ENCODE data around the gene TOM1L2.
A peak's percentile ranks its signal among the peaks of the same experiment; 100 is the strongest.
"Not testable (repeated sequence)": the region's sequence is repeated elsewhere in the genome, so short reads cannot be mapped to it uniquely, and the experiment has no call there.

TOM1L2 gene

DNA sequence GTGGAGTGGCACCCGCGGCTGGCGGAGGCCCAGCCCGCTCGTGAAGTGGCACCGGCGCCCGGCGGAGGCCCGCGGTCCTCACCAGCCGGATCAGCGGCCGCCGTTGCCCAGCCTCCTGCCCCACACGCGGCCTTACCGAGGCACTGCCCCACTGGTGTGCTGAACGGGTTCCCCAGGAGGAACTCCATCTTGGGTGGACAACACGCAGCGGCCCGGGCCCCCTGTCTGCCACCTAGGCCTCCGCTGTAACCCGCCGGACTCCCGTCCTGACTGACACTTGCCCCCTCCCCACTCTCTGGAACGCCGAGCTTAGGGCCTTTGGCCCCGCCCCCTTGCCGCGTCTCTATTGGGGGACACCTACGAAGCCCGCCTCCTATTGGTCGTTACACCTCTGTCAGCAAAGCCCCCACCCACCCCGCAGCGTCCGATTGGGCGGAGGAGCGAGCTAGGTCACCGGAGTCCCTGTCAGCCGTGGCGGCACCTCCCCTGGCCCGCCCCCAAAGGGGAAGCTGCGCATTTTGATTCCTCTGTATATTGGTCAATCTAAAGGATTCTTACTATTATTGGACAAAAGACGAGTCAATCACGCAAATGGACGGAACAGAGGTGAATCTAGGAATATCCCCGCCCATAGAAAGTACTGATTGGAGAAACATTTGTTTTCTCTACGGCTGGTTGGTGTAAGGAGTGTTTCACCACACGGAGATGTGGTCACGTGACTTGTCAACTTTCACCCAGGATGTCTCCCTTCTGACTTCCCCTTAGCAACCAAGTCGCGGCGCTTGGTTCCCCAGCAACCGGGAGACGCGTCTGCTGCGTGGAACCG, at the start of gene TOM1L2, which contains the start of gene DRC3:
Gene TOM1L2 (minus strand): TSS at position 275 of the 826 bp plus-strand sequence. CDS start 87 bp downstream, at position 188.
Gene DRC3 (plus strand): TSS at position 737 of the 826 bp plus-strand sequence. CDS start 4,737 bp downstream, outside the sequence.
- peak; percentile 99 for DNase-seq

DNA sequence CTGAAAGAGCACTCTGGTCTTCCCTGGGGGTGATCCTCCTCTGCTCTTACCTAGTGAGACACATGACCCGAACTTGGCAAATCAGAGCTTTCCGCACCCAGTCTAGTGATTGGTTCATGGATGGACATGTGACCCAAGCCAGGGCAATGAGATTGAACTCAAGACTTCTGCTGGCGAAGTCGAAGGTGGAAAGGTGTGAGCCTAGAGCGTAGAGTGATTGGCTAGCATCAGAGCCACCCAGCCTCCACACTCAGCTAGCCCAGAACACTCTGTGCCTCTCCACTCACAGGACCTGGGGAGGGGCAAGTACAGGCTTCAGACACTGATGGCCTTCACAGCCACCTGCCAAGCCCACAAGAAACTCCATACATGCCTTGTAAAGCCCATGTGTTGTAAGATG, 49.2 kb upstream of the TOM1L2 start:
- no peak for DNase-seq

DNA sequence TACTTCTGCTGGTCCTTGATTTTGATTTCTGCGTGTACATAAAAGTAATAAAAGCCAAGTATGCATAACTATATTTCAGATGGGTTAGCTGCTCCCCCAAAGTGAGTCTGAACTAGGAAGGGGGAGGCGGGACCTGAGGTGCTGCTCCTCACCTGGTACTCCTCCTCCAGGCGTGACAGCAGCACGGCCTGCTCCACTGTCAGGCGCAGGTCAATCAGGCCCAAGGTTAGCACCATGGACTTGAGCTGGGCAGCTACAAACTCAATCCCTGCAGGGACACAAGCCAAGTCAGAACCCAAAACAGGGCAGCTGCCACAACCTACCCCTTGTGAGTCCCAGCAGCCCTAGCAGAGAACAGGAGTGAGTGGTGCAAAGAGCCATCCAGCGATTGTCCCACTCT, 48.8 kb upstream of the TOM1L2 start:
- DNase-seq = no peak

DNA sequence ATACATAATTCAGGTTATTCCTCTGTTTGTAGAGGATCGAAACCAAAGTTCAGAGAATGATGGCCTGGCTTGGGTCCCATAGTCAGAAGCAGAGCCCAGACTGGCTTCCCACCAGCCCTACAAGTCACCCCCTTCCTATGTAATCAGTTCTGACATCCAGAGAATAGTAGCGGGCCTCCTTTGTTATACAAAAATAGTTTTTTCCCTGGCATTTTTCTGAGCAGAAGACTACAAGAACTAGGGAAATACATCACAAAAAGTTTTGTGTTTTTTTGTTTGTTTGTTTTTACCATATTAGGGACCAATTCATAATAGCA, 47.6 kb upstream of the TOM1L2 start:
- no peak for DNase-seq

DNA sequence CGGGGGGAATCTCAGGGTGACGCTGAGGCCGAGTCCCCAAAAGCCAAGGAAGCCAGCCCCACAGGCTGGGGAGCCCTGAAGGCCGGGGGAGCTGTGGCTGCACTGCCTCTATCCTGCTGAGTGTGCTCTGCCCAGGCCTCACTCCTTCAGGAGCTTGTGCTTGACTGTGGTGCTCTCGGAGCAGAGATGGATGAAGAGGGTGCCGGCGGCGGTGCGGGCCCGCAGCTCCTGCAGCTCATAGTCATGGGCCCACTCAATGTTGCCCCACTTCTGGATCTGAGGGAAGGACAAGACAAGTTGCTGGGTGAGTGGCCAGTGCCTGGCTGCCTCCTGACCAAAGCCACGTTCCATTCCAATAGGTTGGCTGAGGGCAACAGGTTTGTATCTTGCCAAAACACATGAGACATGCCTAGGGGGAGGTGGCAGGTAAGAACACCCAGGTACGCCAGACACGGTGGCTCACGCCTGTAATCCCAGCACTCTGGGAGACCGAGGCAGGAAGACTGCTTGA, 46.3 kb upstream of the TOM1L2 start:
- DNase-seq = no peak

DNA sequence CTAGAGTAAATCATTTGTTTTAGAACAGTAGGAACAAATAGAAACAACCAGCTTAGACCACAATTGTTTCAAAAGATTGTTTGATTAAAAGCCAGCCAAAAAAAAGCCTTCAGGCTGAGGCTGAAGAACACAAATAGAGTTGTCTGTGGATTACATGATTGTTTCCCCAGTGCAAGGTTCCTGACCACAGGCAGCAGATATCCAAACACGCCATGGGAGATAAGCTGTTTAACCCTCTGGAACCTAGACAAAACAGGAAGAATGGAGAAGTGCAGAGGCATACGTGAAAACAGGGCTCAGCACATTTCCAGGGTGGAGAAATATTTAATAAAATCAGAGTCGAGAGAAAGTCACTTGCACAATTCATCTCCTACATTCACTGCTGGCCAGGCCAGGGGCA, 45.8 kb upstream of the TOM1L2 start:
- DNase-seq = no peak

DNA sequence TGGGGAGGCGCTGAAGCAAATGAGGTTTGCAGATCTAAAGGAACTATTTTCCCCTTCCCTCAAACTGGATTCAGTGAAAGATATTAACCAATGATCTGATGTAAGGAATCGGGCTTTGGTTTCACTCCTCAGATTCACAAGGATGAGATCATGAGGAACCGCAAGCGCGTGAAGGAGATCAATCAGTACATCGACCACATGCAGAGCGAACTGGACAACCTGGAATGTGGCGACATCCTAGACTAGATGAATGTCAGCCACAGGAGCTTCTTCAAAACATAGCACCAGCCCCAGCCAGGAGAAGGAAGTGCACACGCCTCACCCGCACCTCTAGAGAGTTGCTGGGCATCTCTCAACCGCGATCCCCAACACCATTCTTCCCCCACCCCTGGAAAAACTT, 44.2 kb upstream of the TOM1L2 start:
- DNase-seq = no peak

DNA sequence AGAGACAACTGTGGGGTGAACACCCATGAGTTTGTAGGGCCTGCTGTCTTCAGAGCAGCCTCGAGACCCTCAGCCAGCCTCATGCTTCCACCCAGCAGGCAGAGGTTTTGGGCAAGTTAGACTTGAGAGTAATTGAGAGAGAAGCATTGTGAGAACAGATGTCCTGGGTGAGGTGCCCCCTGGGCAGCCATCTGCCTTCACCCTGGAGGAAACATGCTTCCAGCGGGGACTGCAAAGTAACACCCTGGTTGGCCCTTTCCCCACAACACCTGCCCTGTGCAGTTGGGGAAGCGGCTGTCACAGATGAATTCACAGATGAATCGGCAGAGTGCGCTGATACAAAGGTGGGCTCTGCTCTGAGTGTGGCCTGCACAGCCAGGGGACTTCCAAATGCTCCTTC, 43.4 kb upstream of the TOM1L2 start:
- DNase-seq = no peak

DNA sequence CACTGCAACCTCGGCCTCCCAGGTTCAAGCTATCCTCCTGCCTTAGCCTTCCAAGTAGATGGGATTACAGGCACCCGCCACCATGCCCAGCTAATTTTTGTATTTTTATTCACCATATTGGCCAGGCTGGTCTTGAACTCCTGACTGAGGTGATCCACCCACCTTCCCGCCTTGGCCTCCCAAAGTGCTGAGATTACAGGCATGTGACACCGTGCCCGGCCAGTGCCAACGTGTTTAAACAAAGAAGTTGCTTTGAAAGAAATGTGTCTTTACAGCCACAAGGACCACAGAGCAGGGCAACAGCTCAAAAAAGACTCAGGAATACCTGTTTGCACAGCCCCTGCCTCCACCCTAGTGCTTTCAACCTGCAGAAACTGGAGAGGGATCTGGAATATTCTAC, 41.8 kb upstream of the TOM1L2 start:
- DNase-seq = no peak

DNA sequence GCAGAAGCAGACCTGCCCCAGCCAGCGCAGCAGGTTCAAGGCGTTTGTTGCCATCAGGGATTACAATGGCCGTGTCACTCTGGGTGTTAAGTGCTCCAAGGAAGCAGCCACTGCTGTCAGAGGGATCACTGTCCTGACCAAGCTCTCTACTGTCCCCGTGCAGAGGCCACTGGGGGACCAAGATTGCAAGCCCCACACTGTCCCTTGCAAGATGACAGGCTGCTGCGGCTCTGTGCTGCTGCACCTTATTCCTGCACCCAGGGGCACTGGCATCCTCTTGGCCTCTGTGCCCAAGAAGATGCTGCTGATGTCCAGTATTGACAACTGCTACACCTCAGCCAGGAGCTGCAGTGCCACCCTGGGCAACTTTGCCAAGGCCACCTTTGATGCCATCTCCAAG, 39.1 kb upstream of the TOM1L2 start:
- no peak for DNase-seq

DNA sequence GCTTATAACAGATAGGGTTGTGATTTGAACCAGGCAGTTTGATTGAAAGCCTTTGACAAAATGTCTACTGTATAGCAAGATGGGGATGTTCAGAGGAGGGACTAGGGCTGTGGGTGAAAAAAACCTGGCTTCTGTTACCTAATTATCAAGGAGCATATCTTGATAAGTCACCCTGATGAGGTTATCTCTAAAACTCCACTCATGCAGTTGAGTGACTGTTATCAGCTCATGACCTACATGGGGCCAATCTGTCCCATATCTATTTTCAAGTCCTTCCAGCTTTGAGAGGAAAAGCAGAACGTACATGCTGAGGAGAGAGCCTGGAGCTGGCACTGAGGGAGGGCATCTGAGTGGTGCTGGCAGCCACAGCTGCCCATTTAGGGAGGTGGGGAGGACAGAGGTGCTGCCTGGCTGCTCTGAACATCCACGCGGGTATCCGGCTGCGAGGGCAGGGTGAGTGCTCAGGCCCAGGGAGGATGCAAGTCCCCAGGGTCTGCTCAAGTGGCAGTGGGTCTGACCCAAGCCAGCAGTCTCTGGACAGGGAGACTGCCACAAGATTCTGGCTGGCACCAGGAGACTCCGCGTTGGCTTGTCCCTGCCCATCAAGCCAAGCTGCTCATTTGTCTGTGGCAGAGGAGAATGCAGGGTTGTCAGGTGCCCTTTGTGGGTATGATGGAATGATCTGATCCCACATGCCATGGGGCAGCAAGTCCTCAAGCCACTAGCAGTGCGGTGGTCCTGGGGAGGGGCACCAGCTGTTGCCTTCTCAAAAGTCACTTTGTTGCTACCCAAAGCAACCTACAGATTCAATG, 37.6 kb upstream of the TOM1L2 start:
- DNase-seq = no peak

DNA sequence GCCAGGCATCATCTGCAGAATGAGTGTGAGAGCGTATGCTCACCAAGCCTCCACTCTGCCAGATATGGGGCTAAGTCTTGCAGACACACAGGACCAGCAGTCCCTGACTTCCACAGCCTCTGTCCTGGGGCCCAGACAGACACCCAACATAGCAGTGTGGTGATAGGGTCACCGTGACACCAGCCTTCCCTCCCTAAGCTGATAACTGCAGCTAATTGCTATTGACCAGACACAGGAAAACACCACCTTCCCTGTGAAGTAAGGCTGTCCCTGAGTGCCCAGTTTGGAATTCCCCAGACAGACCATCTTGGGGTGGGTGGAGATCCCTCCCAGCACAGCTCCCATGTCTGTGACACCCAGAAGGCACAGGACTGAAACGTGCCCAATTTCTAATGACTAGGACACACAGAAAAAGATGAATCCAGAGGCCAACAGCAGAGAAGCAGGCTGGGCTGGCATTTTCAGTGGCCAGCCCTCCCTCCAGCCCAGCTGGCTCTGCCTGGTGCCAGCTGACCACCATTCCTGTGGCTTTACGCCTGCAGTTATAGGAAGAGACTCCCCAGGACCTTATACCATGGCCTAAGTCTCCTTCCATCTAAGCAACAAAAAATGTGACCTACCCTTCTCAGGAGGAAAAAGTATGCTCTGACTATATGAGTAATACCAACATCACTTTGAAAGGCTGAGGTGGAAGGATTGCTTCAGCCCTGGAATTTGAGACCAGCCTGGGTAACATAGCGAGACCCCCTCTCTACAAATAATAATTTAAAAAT, 36.5 kb upstream of the TOM1L2 start:
- DNase-seq = no peak

DNA sequence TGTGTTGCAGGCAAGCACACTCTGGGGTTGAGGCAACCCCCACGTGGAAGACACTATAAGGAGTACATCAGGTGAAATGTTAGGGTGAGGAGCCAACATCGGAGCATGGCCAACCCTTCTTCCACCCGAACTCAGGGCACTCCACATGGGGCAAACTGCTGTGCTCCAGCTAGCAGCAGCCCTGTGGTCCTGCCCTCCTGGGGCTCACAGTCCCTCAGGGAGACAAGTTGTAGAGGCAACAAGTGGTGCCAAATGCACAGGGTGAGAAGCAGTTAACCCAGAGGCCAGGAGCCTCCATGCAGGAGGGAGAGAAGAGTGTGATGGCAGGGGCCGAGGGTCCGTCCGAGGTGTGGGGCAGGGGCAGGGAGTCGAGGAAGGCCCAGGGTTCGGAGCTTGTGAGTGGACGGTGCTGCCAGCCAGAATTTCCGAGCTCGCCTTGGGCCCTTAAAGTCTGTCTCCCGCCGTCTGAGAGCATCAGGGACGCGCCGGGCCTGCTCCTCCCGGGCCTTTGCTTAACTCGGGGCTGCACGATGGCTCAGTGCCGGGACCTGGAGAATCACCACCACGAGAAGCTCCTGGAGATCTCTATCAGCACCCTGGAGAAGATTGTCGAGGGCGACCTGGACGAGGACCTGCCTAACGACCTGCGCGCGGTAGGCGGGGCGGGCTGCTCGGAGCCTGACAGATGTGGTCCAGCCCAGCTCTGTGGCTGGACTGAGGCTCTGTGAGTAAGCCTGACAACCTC, 34.5 kb upstream of the TOM1L2 start:
- no peak for DNase-seq

DNA sequence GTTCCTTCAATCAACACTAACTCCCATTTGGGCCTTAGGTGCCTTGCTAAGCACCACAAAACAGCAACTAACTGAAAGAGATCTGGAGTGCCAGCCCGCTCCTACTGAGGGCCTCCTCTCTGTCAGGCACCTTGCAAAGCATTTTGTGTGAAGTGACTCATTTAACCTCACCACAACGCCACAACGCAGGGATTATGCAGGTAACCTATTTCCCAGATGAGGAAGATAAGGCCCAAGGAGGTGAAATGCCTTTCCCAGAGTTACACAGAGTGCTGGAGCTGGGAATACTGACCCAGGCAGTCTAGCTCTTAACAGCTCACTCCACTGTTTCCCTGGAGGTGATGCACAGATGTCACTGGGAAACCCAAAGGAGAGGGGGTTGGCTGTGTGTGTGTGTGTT, 33.3 kb upstream of the TOM1L2 start:
- DNase-seq = no peak

DNA sequence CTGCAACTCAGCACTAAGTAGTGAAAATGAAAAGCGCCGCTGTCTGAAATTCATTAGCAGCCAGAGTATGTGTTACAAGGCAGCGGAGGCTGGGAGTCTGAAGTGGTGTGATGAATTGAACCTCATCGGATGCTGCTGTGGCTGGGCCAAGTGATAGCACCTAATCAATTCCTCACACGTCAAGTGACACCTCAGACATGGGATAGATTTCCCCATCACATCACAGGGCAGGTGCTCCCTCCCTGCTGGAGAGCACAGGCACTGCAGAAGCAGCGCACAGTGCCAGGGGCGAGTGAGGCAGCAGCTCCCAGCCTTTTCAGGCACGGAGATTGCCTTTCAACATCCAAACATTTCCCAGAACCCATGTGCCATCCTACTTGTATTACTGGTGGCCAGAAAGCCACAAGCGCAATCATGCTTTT, 32.7 kb upstream of the TOM1L2 start:
- DNase-seq = no peak

DNA sequence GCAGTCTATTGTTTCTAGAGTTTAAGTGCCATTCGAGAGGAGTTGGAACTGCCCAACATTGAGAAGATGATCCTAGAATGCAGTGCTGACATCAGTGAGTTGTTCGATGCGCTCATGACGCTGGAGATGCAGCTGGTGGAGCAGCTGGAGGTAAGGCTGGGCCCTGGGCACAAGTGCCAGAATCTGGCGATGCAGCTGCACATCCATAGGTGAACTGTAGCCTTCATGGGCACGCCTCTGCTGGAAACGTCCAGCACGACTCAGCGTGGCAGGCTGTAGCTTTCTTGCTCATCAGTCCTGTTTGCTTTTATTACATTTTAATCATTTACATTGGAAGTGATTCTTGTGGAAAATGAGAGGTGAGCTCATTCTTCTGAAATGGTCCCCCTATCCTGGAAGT, 32.1 kb upstream of the TOM1L2 start:
- DNase-seq = no peak

DNA sequence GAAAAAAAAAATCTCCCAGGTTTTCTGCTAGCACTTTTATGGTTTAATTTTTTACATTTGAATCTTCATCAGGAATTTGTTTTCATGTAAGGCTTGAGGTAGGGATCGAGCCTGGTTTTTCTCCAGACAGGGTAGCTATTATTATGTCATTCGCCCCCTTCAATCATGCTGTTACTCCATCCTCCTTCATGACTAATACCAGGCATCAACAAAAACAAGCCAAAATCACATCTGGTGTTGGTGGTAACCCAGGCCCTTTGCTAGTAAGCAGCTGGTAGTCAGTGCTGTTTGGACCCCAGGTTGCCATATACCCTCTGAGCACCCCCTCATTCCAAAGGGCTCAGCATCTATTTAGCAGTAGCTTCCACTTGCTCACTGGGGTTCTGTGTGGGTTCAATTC, 30.0 kb upstream of the TOM1L2 start:
- DNase-seq = no peak

DNA sequence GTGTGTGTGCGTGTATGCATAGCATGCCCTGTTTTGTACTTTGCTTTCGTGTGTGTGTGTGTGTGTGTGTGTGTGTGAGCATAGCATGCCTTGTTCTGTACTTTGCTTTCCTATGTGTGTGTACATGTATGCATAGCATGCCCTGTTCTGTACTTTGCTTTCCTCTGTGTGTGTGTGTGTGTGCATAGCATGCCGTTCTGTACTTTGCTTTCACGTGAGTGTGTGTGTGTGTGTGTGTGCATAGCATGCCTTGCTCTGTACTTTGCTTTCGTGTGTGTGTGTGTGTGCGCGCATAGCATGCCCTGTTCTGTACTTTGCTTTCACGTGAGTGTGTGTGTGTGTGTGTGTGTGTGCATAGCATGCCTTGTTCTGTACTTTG, 27.8 kb upstream of the TOM1L2 start:
- no peak for DNase-seq

DNA sequence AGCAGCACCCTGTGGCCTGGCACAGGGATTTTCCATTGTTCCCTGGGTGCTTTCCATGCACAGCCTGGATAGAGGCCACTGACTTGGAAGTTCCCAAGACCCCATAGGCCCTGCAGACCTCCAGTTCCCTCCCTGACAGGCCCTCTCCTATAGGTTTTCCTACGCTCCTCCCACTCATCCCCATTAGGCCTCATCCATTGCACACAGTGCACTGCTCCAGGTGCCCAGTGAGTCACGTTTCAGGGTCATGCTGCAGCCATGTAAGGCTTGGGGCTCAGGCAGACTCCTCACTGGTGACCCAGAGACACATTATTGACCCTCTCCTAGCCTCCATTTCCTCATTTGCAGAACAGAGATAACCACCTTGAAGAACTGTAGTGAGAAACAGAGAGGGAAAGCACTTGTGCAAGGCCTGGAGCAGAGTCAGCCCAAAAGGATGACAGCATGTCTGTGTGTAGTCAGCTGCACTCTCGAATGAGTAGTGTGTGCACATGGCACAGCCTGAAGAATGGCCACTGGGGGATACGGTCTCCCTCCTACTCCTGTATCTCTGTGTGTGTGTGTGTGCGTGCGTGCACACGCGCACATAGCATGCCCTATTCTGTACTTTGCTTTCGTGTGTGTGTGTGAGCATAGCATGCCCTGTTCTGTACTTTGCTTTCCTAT, 27.3 kb upstream of the TOM1L2 start:
- no peak for DNase-seq

DNA sequence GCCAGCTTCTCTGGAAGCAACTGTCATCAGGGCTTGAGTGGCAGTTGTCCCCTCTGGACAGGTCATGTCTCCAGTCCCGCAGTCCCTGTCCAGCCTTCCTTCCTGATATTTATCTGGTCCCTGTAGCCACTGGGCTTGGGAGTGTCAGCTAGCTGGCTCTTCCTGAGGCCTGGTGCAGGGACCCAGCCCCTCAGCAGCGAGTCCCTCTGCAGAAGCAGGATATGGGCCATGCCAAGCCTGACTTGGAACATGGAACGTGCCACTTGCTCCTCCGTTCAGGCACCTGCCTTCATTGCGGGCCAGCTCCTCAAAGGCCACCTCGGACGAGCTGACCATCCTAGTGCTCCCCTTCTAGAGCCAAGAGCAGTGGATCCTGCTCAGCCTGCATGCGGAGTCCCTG, 26.7 kb upstream of the TOM1L2 start:
- no peak for DNase-seq

DNA sequence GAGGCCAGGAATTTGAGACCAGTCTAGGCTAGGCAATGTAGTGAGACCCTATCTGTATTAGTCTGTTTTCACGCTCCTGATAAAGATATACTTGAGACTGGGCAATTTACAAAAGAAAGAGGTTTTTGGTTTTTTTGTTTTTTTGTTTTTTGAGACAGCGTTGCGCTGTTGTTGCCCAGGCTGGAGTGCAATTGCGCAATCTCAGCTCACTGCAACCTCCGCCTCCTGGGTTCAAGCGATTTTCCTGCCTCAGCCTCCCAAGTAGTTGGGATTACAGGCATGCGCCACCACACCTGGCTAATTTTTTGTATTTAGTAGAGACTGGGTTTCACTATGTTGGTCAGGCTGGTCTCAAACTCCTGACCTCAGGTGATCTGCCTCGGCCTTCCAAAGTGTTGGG, 23.7 kb upstream of the TOM1L2 start:
- DNase-seq = not testable (repeated sequence)
